Liver (tissue), 3 donors: ENCODE measurements around the gene TP53INP2.

Experiments
- ATF3 ChIP-seq: IDR thresholded peaks from 2 replicates; pipeline ENCODE4 v1.6.1; 2016; ENCODE audit warnings: antibody characterized with exemption
- CTCF ChIP-seq: fragments of 150-350 bp; IDR thresholded peaks from 2 replicates; pipeline ENCODE4 v1.5.1; 2017; ENCODE audit warnings: improper control_type of control experiment, low read depth, low read length; ENCODE audit not compliant: missing input control
- REST ChIP-seq: IDR thresholded peaks from 2 replicates; pipeline ENCODE4 v1.6.1; 2016; ENCODE audit warnings: antibody characterized with exemption, mild to moderate bottlenecking
- TAF1 ChIP-seq: conservative IDR thresholded peaks from 2 replicates; pipeline ENCODE4 v1.6.1; 2016; ENCODE audit warnings: antibody characterized with exemption, mild to moderate bottlenecking
- YY1 ChIP-seq: IDR thresholded peaks from 2 replicates; pipeline ENCODE4 v1.6.1; 2016; ENCODE audit warnings: antibody characterized with exemption, mild to moderate bottlenecking
- donor health status: healthy.
- donor health status: healthy.

- no peak for TF ChIP-seq CTCF
- TF ChIP-seq TAF1, result no peak
- no peak for TF ChIP-seq REST
- TF ChIP-seq ATF3, result no peak
- no peak for TF ChIP-seq YY1
Measured at GRCh38 chr20:34717230-34718095, 13.3 kb downstream of the TP53INP2 start.
